GM21447 (cell line): Measurements from ENCODE around the gene CYP26B1.

Source experiments
- ATAC-seq: cut with Tn5 transposase; IDR thresholded peaks from one replicate; pipeline ENCODE4 v1.9.1; 2021; ENCODE audit not compliant: unreplicated experiment

CYP26B1 gene

GRCh38 chr2:72130659-72131360, 16.9 kb downstream of the CYP26B1 start:
- ATAC-seq = no peak

GRCh38 chr2:72129681-72130340, 17.9 kb downstream of the CYP26B1 start:
- ATAC-seq = no peak

- ATAC-seq = no peak
These were observed 18.8 kb downstream of the CYP26B1 start for GRCh38 chr2:72128843-72129227.

- no peak for ATAC-seq
These were observed 19.4 kb downstream of the CYP26B1 start for GRCh38 chr2:72128059-72128842.

- ATAC-seq = no peak
These were observed 20.1 kb downstream of the CYP26B1 start for GRCh38 chr2:72127401-72128058.

- ATAC-seq = no peak
These were observed 21.2 kb downstream of the CYP26B1 start for GRCh38 chr2:72126186-72127100.

GRCh38 chr2:72124376-72124775, 23.3 kb downstream of the CYP26B1 start:
- ATAC-seq = no peak

GRCh38 chr2:72121153-72121552, 26.5 kb downstream of the CYP26B1 start:
- ATAC-seq = no peak

GRCh38 chr2:72118951-72119350, 28.7 kb downstream of the CYP26B1 start:
- ATAC-seq = no peak

GRCh38 chr2:72118386-72118785, 29.3 kb downstream of the CYP26B1 start:
- no peak for ATAC-seq

GRCh38 chr2:72117718-72118117, 29.9 kb downstream of the CYP26B1 start:
- no peak for ATAC-seq

- no peak for ATAC-seq
These were observed 30.6 kb downstream of the CYP26B1 start for GRCh38 chr2:72117029-72117428.

- ATAC-seq = no peak
These were observed 31.6 kb downstream of the CYP26B1 start for GRCh38 chr2:72116081-72116533.

GRCh38 chr2:72115110-72116080, 32.3 kb downstream of the CYP26B1 start:
- ATAC-seq = no peak

- no peak for ATAC-seq
These were observed 33.0 kb downstream of the CYP26B1 start for GRCh38 chr2:72114693-72115051.

GRCh38 chr2:72113847-72114692, 33.6 kb downstream of the CYP26B1 start:
- no peak for ATAC-seq

GRCh38 chr2:72112981-72113846, 34.4 kb downstream of the CYP26B1 start:
- no peak for ATAC-seq
